ENCODE results near the gene RPS6KC1. TPM values are rescaled to one million over a fixed set of nuclear protein-coding genes. Genes with fewer than 3 reads are reported as not detected.

RPS6KC1 gene
- total RNA-seq, 2 donors from 2014 or later = 20.7 to 34.1 TPM

- TF ChIP-seq CTCF (IDR thresholded peaks at IDR 0.05) = no peak
- ATAC-seq (ENCODE audit: insufficient number of reproducible peaks, low FRiP score, low read depth) (no peak), DNase-seq (ENCODE audit: low spot score) (no peak)
- H3K9me3 ChIP-seq = no peaks in the 10 kb centered on the region
- no peak overlapping the region for H3K27ac ChIP-seq
- H3K4me3 ChIP-seq = no peak overlapping the region
- H3K27me3 ChIP-seq (replicated peaks; ENCODE audit: insufficient read depth) = no peaks in the 10 kb centered on the region
- H3K4me1 ChIP-seq (ENCODE audit: control insufficient read depth in 1 of 2, low read depth in 2 of 2) = peaks cover 11 to 13% of the 10 kb centered on the region in 2 donors
- no peaks in the 10 kb centered on the region for H3K36me3 ChIP-seq
Observed at GRCh38 chr1:213055767-213056166, 4.7 kb downstream of the RPS6KC1 start.

- no peaks in the 10 kb centered on the region for H3K27me3 ChIP-seq (replicated peaks; ENCODE audit: insufficient read depth)
- no peak overlapping the region for H3K27ac ChIP-seq
- no peak for DNase-seq (ENCODE audit: low spot score)
- no peak for ATAC-seq (ENCODE audit: insufficient number of reproducible peaks, low FRiP score, low read depth)
- no peak overlapping the region for H3K4me3 ChIP-seq
- peaks cover 3 to 4% of the 10 kb centered on the region in 2 donors for H3K4me1 ChIP-seq (ENCODE audit: control insufficient read depth in 1 of 2, low read depth in 2 of 2)
- no peaks in the 10 kb centered on the region for H3K36me3 ChIP-seq
- H3K9me3 ChIP-seq = no peaks in the 10 kb centered on the region
- TF ChIP-seq CTCF (IDR thresholded peaks at IDR 0.05) = no peak
Observed at GRCh38 chr1:213057264-213058059, 6.4 kb downstream of the RPS6KC1 start.

GRCh38 chr1:213060836-213061235 lies 9.8 kb downstream of the RPS6KC1 start:
- Histone ChIP-seq H3K9me3 (no peaks in the 10 kb centered on the region), H3K27me3 (replicated peaks; ENCODE audit: insufficient read depth) (no peaks in the 10 kb centered on the region), H3K4me3 (no peak overlapping the region), H3K36me3 (no peaks in the 10 kb centered on the region), H3K27ac (no peak overlapping the region), H3K4me1 (ENCODE audit: control insufficient read depth in 1 of 2, low read depth in 2 of 2) (no peaks in the 10 kb centered on the region)
- ATAC-seq (ENCODE audit: insufficient number of reproducible peaks, low FRiP score, low read depth) (no peak), DNase-seq (ENCODE audit: low spot score) (no peak)
- TF ChIP-seq CTCF (IDR thresholded peaks at IDR 0.05) = no peak

GRCh38 chr1:213061263-213061662 lies 10.2 kb downstream of the RPS6KC1 start:
- no peak for DNase-seq (ENCODE audit: low spot score)
- Histone ChIP-seq H3K4me3 (no peak overlapping the region), H3K27me3 (replicated peaks; ENCODE audit: insufficient read depth) (no peaks in the 10 kb centered on the region), H3K9me3 (no peaks in the 10 kb centered on the region), H3K4me1 (ENCODE audit: control insufficient read depth in 1 of 2, low read depth in 2 of 2) (no peaks in the 10 kb centered on the region), H3K36me3 (no peaks in the 10 kb centered on the region), H3K27ac (no peak overlapping the region)
- TF ChIP-seq CTCF (IDR thresholded peaks at IDR 0.05) = no peak
- ATAC-seq (ENCODE audit: insufficient number of reproducible peaks, low FRiP score, low read depth) = no peak

- peaks cover 0 to 7% of the 10 kb centered on the region in 2 donors for H3K4me1 ChIP-seq (ENCODE audit: control insufficient read depth in 1 of 2, low read depth in 2 of 2)
- ATAC-seq (ENCODE audit: insufficient number of reproducible peaks, low FRiP score, low read depth) (no peak), DNase-seq (ENCODE audit: low spot score) (no peak)
- no peaks in the 10 kb centered on the region for H3K27me3 ChIP-seq (replicated peaks; ENCODE audit: insufficient read depth)
- H3K36me3 ChIP-seq = no peaks in the 10 kb centered on the region
- no peak overlapping the region for H3K4me3 ChIP-seq
- TF ChIP-seq CTCF (IDR thresholded peaks at IDR 0.05) = no peak
- H3K27ac ChIP-seq = no peak overlapping the region
- no peaks in the 10 kb centered on the region for H3K9me3 ChIP-seq
Observed at GRCh38 chr1:213065800-213066199, 14.8 kb downstream of the RPS6KC1 start.

Data from thoracic aorta (tissue), 2 donors.